Pons (tissue), 1 donor: ENCODE data around the gene TXLNA.
A peak's percentile ranks its signal among the peaks of the same experiment; 100 is the strongest.

Experiments used
- DNase-seq: peaks from one replicate; pipeline ENCODE4 v3.0.0-alpha.2; 2016; ENCODE audit warnings: low spot score

TXLNA gene

GRCh38 chr1:32215629-32216480, 36.4 kb downstream of the TXLNA start:
- DNase-seq = peak; percentile 74

DNA sequence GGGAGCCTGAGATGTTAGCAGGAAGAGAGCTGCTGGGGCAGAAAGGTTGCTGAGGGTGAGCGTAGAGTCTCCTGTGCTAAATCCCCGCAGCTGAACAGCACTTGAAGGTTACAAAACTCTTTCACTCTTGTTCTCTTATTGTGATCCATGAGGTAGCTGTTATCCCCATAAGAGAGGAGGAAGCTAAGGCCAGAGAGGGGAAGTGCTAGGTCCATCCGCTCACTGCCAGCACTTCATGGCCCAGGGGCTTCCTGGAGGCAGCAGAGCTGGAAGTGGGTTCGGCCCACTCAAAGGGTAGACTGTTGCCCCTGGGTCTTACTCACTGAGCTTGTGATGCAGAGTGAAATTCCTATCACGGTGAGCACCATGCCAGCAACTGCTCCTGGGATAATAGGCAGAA, 37.1 kb downstream of the TXLNA start:
- no peak for DNase-seq

DNA sequence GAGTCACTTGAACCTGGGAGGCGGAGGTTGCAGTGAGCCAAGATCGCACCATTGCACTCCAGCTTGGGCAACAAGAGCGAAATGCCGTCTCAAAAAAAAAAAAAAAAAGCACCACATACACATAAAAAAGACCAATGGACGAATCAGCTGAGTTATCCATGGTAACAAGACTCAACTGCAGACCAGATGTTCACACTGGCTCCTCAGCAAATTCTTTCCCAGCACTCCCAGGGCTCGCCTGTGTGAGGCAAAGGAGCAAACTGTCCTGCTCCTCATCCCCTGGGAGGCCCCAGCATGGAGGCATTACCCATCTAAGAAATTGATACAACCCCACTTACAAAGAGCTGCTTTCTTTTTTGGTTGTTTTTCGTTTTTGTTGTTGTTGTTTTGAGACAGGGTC, 39.5 kb downstream of the TXLNA start:
- no peak for DNase-seq

DNA sequence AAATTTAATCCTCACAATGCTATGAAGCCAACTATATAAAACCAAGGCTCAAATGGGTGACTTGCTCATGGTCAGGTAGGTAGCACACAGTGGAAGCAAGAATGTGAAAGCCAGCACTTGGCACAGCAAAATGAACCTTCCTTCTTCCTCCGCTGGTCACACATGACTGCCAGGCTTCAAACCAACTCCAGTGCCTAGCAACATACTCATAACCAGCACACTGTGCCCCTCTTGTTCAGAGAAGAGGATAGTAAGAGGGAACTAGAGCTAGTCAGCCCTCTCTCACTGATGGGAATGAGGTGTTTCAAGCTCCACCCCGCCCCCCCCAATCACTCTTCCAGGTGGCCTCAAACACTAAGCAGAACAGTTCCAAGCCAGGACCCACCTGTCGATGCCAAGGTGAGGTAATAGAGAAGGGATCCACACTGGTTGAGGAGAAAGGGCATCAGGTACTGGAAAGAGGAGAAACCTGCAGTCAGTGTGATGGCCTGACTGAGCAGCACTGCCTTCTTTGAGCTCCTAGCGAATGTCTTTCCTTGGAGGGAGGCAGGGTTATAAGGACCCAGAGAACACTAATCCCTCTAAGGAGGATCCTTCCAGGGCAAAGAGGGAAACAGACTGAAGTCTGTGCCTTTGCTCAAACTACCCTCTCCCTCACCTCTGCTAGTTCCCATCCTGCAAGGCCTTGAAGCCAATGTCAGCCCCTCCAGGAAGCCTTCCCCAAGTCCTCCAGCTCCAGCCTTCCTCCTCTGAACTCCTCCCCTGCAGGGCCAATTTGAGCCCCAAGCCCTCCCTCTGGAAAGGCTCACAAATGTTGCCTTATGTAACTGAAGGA, 41.5 kb downstream of the TXLNA start:
- DNase-seq = no peak

- no peak for DNase-seq
These were observed 42.1 kb downstream of the TXLNA start for GRCh38 chr1:32221581-32221979.

GRCh38 chr1:32221980-32222755, 42.7 kb downstream of the TXLNA start, which contains the start of the genes EIF3I and TMEM234:
Gene EIF3I, plus strand, starts transcription at chr1:32222407. Its CDS starts 35 bp downstream, at chr1:32222442.
Gene TMEM234, minus strand, starts transcription at chr1:32222353. Its CDS starts 31 bp downstream, at chr1:32222322.
- DNase-seq = peak; percentile 94

DNA sequence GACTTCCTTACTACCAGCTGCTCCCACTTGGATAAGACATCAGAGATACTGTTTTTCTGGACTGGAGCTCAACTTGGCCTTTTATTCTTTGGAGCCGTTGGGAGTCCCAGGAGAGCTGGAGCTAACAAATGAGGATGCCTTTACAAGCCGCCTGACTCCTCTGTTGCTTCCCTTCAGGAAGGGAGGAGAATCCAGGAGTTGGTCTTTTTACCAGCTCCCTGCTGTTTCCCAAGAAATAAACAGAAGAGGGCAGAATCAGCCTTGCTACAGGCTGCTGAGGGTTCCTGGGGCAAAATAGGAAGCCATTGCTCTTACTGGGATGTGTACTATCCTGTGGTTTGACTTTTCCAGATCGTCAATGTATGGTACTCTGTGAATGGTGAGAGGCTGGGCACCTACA, 44.2 kb downstream of the TXLNA start:
- DNase-seq = no peak

GRCh38 chr1:32224285-32224684, 44.8 kb downstream of the TXLNA start:
- DNase-seq = no peak

DNA sequence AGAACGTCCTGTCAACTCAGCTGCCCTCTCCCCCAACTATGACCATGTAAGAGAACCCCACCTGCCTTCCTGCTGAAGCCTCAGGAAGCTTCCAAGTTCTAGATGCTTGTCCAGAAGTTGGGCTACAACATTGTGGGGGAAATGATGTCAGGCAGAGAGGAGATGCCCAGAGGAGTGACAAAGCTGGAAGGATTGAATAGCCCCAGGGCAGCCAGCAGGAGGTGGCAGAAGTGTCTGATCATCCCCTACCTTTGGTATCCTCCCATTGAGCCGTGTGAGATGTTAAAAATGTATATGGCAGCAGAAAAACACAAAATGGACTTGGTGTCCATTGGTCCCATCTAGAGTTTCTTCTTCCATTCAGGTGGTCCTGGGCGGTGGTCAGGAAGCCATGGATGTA, 49.3 kb downstream of the TXLNA start:
- no peak for DNase-seq

- no peak for DNase-seq
These were observed 52.5 kb downstream of the TXLNA start for GRCh38 chr1:32231843-32232432.

DNA sequence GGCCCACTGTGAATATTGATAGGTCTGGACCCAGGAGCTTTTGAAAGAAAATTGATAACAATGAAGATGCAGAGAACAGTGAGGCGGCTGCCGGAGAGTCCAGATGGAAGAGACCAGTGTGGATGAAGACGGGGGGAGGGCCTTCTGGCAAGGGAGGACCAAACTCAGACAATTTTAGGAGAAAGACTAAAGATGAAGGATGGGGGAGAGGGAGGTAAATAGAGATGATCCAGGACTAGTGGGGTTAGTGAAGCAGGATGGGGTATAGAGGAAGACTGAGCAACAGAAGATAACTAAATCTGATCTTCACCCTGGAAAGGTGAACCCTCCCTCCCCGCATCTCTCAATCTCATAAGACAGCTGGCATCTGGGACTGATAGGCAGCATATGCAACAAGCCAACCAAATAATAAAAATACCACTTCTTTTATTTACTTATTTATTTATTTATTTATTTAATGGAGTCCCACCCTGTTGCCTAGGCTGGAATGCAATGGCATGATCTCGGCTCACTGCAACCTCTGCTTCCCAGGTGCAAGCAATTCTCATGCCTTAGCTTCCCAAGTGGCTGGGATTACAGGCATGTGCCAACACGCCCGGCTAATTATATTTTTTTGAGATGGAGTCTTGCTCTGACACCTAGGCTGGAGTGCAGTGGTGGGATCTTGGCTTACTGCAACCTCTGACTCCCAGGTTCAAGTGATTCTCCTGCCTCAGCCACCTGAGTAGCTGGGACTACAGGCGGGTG, 53.3 kb downstream of the TXLNA start:
- no peak for DNase-seq

DNA sequence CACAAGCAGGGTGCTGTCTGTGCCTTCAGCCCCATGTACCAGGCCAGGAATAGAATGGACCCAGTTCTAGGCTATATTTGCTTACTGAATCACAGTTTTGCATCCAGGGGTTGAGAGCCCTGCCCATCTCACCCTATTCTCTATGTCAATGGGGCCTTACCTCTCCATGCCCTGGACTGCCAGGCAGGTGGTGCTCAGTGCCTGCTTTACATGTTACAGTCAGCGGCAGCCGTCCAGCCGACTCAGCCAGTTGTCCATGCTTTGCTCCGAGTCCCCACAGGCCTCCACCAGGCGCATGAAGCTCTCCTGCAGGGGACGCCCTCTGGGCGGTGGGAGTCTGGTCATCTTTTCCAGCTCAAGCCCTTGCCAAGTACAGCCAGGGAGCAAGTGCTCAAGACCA, 55.3 kb downstream of the TXLNA start:
- no peak for DNase-seq

GRCh38 chr1:32239337-32239736, 59.9 kb downstream of the TXLNA start:
- peak; percentile 22 for DNase-seq

DNA sequence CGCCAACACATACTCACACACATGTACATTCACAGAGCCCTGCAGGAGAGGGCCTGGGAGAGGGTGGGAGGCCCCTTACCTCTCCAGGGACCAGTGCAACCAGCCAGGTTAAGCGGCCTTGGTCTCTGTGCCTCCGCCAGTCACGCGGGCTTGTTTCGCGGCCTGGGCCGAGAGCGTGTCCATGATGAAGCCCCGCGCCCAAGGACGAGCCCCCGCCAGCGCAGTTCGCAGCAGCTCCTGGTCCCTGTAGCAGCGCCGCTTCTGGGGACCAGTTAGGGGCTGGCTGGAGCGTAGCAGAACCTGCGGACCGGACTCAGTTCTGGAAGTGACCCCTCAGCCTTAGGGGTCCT, 60.3 kb downstream of the TXLNA start:
- DNase-seq = no peak

- peak; percentile 50 for DNase-seq
These were observed 60.9 kb downstream of the TXLNA start for GRCh38 chr1:32240140-32240951.

- DNase-seq = peak; percentile 49
These were observed 61.7 kb downstream of the TXLNA start for GRCh38 chr1:32241001-32241763.

DNA sequence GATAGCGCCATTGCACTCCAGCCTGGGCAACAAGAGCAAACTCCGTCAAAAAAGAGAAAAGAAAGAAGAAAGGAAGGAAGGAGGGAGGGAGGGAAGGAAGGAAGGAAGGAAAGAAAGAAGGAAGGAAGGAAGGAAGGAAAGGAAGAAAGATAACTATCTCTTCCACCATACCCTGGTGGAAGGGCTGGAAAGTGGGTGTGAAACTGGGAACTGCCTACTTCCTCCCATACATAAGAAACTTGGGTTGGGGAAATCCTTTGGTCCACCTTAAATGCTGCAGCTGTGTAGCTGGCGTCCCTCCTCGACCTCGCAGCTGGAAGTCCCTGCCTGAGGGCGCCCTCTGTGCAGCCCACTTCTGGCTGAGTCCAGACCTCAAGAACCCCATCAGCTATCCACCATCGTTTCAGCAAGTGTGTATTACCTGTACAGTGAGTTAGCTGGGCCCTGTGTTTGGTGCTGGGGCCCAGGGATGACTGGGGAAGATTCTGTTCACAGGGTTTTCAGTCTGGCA, 62.9 kb downstream of the TXLNA start:
- DNase-seq = peak; percentile 73

DNA sequence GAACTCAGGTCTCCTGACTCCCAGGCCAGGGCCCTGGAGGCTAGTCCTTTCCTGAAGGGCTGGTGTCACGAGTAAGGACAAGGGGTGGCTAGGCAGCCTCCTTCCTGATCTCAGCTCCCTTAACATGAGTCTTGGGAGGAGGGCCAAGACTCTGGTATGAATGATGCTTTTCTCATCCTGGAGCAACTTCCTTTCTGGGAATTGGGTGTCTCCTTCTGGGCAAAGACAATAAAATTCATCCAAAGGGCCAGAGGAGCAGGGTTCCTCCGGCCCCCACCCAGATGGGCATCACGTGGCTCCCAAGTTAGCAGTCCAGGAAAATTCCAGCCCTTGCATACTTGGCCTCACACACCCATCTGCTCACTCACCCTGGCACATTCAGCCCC, 67.4 kb downstream of the TXLNA start, which contains the start of gene FAM167B:
Gene FAM167B, plus strand, starts transcription at position 335 of the 386 bp plus-strand sequence. CDS start 200 bp downstream, outside the sequence.
- no peak for DNase-seq

- DNase-seq = no peak
These were observed 68.0 kb downstream of the TXLNA start for GRCh38 chr1:32247452-32247851.
